ENCODE measurements around the gene IFIT5. TPM values are rescaled to one million over a fixed set of nuclear protein-coding genes. Genes with fewer than 3 reads are reported as not detected.

Gene IFIT5
- total RNA-seq, 1 donor from 2014 or later = 24.4 TPM

DNA sequence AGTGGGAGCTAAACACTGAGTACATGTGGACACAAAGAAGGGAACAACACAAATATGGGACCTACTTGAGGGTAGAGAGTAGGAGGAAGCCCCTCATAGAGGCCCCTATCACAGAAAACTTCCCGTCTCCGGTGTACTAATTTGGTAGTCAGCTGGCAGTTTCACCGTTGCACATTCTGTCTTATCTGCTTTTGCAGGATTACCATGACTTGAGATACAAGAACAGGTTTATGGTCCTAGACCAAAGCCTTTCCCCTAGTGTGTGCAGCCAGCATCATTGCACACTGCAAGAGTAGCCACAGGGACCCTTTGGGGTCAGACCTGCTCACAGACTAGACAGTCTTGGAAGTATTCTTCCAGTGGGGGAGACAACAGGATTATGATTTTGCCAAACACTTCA is 42.4 kb upstream of the IFIT5 start:
- H3K9me3 ChIP-seq = no peaks in the 10 kb centered on the region
- no peaks in the 10 kb centered on the region for H3K36me3 ChIP-seq
- DNase-seq (no peak), ATAC-seq (no peak)
- intact Hi-C loops (cut with DNase I) = no loop called here
- no peak for TF ChIP-seq CTCF (IDR thresholded peaks at IDR 0.05)
- no peaks in the 10 kb centered on the region for H3K27me3 ChIP-seq
- no peak overlapping the region for H3K4me3 ChIP-seq
- peaks cover 25% of the 10 kb centered on the region for H3K4me1 ChIP-seq
- no peak overlapping the region for H3K27ac ChIP-seq

DNA sequence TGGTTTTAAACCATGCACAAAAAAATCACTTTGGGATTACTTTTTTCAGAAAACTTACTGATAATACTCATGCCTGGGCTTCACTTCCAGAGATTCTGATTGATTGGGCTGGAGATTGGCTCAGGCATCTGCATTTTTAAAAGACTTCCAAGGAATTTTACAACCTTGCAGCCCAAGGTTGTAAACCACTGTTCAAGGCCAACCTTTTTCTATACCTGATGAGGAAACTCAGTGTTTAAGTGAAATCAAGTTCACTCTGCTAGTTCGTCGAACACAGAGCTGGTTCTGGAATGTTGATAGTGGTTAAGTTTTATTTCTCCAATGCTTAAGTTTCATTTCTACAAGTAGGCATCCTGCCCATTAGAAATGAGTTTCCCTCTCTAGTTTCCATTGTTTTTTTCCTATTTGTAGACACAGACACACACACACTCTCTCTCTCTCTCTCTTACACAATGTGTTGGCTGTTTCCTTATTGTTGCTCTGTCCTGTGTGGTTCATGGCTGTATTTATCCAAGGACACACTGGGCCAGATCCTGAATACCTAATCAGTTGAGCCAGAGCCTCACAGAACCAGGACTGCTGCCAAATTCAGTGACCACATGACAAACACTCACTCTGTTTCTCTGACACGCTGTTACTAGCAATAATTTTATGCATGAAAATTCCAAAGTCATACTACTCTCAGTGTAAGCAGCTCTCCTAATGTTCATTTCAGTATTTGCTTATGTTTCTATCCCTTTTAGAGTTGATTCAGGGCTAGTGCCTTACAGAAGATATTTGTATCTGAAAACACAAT is 40.3 kb upstream of the IFIT5 start:
- Histone ChIP-seq H3K4me1 (peaks cover 15% of the 10 kb centered on the region), H3K4me3 (peak overlapping the region; percentile 2), H3K9me3 (no peaks in the 10 kb centered on the region), H3K36me3 (no peaks in the 10 kb centered on the region), H3K27me3 (no peaks in the 10 kb centered on the region), H3K27ac (peak overlapping the region; percentile 71)
- ATAC-seq (peak; percentile 95), DNase-seq (no peak)
- TF ChIP-seq CTCF (IDR thresholded peaks at IDR 0.05) = no peak
- intact Hi-C loops (cut with DNase I) = no loop called here

DNA sequence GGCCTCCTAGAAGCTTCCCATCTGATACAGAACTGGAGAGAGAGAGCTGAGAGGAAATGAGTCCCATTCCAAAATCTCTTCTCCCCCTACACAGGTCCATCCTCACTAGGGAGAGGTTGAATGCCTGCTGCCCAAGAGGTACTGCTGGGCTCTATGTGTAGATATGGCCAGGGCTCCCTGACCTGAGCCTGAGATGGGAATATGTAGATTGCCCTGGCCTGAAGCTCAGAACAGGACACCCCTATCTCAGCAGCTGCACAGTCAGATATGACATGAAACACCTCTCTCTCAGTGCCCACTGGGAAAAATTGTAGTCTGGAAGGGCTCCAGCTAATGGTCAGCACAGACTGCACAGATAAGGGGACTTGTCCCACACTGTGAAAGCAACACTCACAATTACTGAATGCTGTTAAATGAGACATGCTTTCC is 39.6 kb upstream of the IFIT5 start:
- Histone ChIP-seq H3K4me1 (peaks cover 15% of the 10 kb centered on the region), H3K9me3 (no peaks in the 10 kb centered on the region), H3K27me3 (no peaks in the 10 kb centered on the region), H3K4me3 (no peak overlapping the region), H3K27ac (peak overlapping the region; percentile 71), H3K36me3 (no peaks in the 10 kb centered on the region)
- intact Hi-C loops (cut with DNase I) = no loop called here
- DNase-seq (no peak), ATAC-seq (peak; percentile 37)
- no peak for TF ChIP-seq CTCF (IDR thresholded peaks at IDR 0.05)

- DNase-seq (no peak), ATAC-seq (no peak)
- intact Hi-C loops (cut with DNase I) = no loop called here
Observed at GRCh38 chr10:89377705-89378637, 36.4 kb upstream of the IFIT5 start, which contains the start of gene IFIT1B. Gene IFIT1B, plus strand, starts transcription at chr10:89378056. Its CDS starts 80 bp downstream, at chr10:89378136.

GRCh38 chr10:89379103-89379502 is 35.3 kb upstream of the IFIT5 start:
- Histone ChIP-seq H3K4me3 (no peak overlapping the region), H3K27ac (no peak overlapping the region), H3K27me3 (no peaks in the 10 kb centered on the region), H3K36me3 (no peaks in the 10 kb centered on the region), H3K4me1 (peaks cover 6% of the 10 kb centered on the region), H3K9me3 (no peaks in the 10 kb centered on the region)
- intact Hi-C loops (cut with DNase I) = no loop called here
- no peak for TF ChIP-seq CTCF (IDR thresholded peaks at IDR 0.05)
- ATAC-seq (no peak), DNase-seq (no peak)

More at GRCh38 chr10:89377705-89378637, 36.4 kb upstream of the IFIT5 start, which contains the start of gene IFIT1B:
- no peaks in the 10 kb centered on the region for H3K27me3 ChIP-seq
- no peaks in the 10 kb centered on the region for H3K9me3 ChIP-seq
- no peak for TF ChIP-seq CTCF (IDR thresholded peaks at IDR 0.05)
- H3K4me3 ChIP-seq = no peak within 1 kb of the TSS
- no peak within 1 kb of the TSS for H3K27ac ChIP-seq
- H3K4me1 ChIP-seq = peaks cover 15% of the 10 kb centered on the region
- H3K36me3 ChIP-seq = no peaks in the 10 kb centered on the region

Data from upper lobe of right lung (tissue), 1 donor.